H9 (cell line): ENCODE data around the gene ASAP3. TPM values are rescaled to one million over a fixed set of nuclear protein-coding genes. Genes with fewer than 3 reads are reported as not detected.

Experiments used
- DNase-seq: peaks from one replicate; pipeline ENCODE4 v3.0.0-alpha.2; 2017
- H2AFZ ChIP-seq: one replicate; pipeline ENCODE4 v1.6.1; 2013; ENCODE audit warnings: mild to moderate bottlenecking, low read length, control low read depth, moderate library complexity
- H2AK5ac ChIP-seq: 2 replicates; pipeline ENCODE4 v1.6.1; 2013; ENCODE audit warnings: low read length, control low read depth, mixed read lengths; ENCODE audit not compliant: insufficient read length
- H2BK120ac ChIP-seq: one replicate; pipeline ENCODE4 v1.6.1; 2013; ENCODE audit warnings: low read depth, mild to moderate bottlenecking, low read length, control low read depth, inconsistent platforms; ENCODE audit not compliant: poor library complexity, severe bottlenecking
- H2BK12ac ChIP-seq: 2 replicates; pipeline ENCODE4 v1.6.1; 2013; ENCODE audit warnings: low read length, control low read depth, mixed read lengths, low read depth; ENCODE audit not compliant: insufficient read length
- H2BK15ac ChIP-seq: 2 replicates; pipeline ENCODE4 v1.6.1; 2013; ENCODE audit warnings: low read depth, low read length, control low read depth
- H2BK20ac ChIP-seq: one replicate; pipeline ENCODE4 v1.6.1; 2013; ENCODE audit warnings: low read depth, mild to moderate bottlenecking, low read length, control low read depth, inconsistent platforms; ENCODE audit not compliant: poor library complexity, severe bottlenecking
- H2BK5ac ChIP-seq: 2 replicates; pipeline ENCODE4 v1.6.1; 2013; ENCODE audit warnings: low read length, control low read depth, mixed read lengths; ENCODE audit not compliant: insufficient read length
- H3K14ac ChIP-seq: 2 replicates; pipeline ENCODE4 v1.6.1; 2013; ENCODE audit warnings: low read length, control low read depth; ENCODE audit not compliant: insufficient read depth
- H3K18ac ChIP-seq: 2 replicates; pipeline ENCODE4 v1.6.1; 2013; ENCODE audit warnings: low read depth, mild to moderate bottlenecking, mixed read lengths, low read length, control low read depth; ENCODE audit not compliant: insufficient read length
- H3K23ac ChIP-seq: 2 replicates; pipeline ENCODE4 v1.6.1; 2013; ENCODE audit warnings: low read length, control low read depth, mixed read lengths, low read depth; ENCODE audit not compliant: insufficient read length
- H3K23me2 ChIP-seq: 2 replicates; pipeline ENCODE4 v1.6.1; 2013; ENCODE audit warnings: low read depth, mild to moderate bottlenecking, mixed read lengths, low read length, control low read depth; ENCODE audit not compliant: insufficient read length, poor library complexity, severe bottlenecking
- H3K27ac ChIP-seq: 2 replicates; pipeline ENCODE4 v1.5.1; 2013; ENCODE audit warnings: low read length, control low read depth, mixed read lengths, low read depth; ENCODE audit not compliant: insufficient read length
- H3K27me3 ChIP-seq: 2 replicates; pipeline ENCODE4 v1.6.1; 2013; ENCODE audit warnings: low read length, control low read depth, inconsistent platforms; ENCODE audit not compliant: insufficient read depth
- H3K4ac ChIP-seq: 2 replicates; pipeline ENCODE4 v1.6.1; 2013; ENCODE audit warnings: low read depth, mild to moderate bottlenecking, control low read depth, inconsistent platforms, low read length, moderate library complexity
- H3K4me1 ChIP-seq: 2 replicates; pipeline ENCODE4 v1.6.1; 2013; ENCODE audit warnings: low read length, control low read depth, inconsistent platforms; ENCODE audit not compliant: insufficient read depth
- H3K4me2 ChIP-seq: 2 replicates; pipeline ENCODE4 v1.6.1; 2013; ENCODE audit warnings: low read length, control low read depth, mixed read lengths; ENCODE audit not compliant: insufficient read length, insufficient read depth
- H3K56ac ChIP-seq: 2 replicates; pipeline ENCODE4 v1.6.1; 2013; ENCODE audit warnings: low read depth, mild to moderate bottlenecking, mixed read lengths, low read length, control low read depth; ENCODE audit not compliant: insufficient read length
- H3K79me1 ChIP-seq: 2 replicates; pipeline ENCODE4 v1.6.1; 2013; ENCODE audit warnings: low read depth, mild to moderate bottlenecking, moderate library complexity, low read length, control low read depth, inconsistent platforms; ENCODE audit not compliant: insufficient read depth, poor library complexity, severe bottlenecking
- H3K79me2 ChIP-seq: 2 replicates; pipeline ENCODE4 v1.6.1; 2013; ENCODE audit warnings: low read length, control low read depth, inconsistent platforms; ENCODE audit not compliant: insufficient read depth
- H3K9ac ChIP-seq: 2 replicates; pipeline ENCODE4 v1.6.1; 2013; ENCODE audit warnings: low read length, control low read depth, mixed read lengths; ENCODE audit not compliant: insufficient read length; ENCODE audit errors: extremely low read depth
- H3K9me3 ChIP-seq: one replicate; pipeline ENCODE4 v1.6.1; 2013; ENCODE audit warnings: low read depth, low read length, inconsistent platforms; ENCODE audit not compliant: control insufficient read depth
- H3T11ph ChIP-seq: one replicate; pipeline ENCODE4 v1.6.1; 2013; ENCODE audit warnings: mild to moderate bottlenecking, low read length, control low read depth, inconsistent platforms
- H4K20me1 ChIP-seq: one replicate; pipeline ENCODE4 v1.6.1; 2013; ENCODE audit not compliant: control insufficient read depth, insufficient read length, insufficient read depth
- H4K5ac ChIP-seq: 2 replicates; pipeline ENCODE4 v1.6.1; 2013; ENCODE audit warnings: low read depth, mild to moderate bottlenecking, mixed read lengths, low read length, control low read depth; ENCODE audit not compliant: insufficient read length
- H4K8ac ChIP-seq: replicated peaks from 2 replicates; pipeline ENCODE4 v1.6.1; 2013; ENCODE audit warnings: low read length, control low read depth, mixed read lengths, low read depth; ENCODE audit not compliant: insufficient read length
- H4K91ac ChIP-seq: 2 replicates; pipeline ENCODE4 v1.6.1; 2013; ENCODE audit warnings: low read depth, mild to moderate bottlenecking, moderate library complexity, mixed read lengths, low read length, control low read depth; ENCODE audit not compliant: insufficient read length
- H3K27ac Mint-ChIP-seq, 3 experiments: 2 replicates in 2 of 3; 3 replicates in 1 of 3; pipeline ENCODE4 v1.8.0; 2020 to 2021; ENCODE audit warnings: mixed read lengths in 3 of 3, mild to moderate bottlenecking in 1 of 3, moderate library complexity in 1 of 3
- H3K27me3 Mint-ChIP-seq: 2 replicates; pipeline ENCODE4 v1.8.0; 2021; ENCODE audit warnings: low read depth, mild to moderate bottlenecking, moderate library complexity, mixed read lengths
- H3K36me3 Mint-ChIP-seq, 3 experiments: 2 replicates in 2 of 3; 3 replicates in 1 of 3; pipeline ENCODE4 v1.8.0; 2020 to 2021; ENCODE audit warnings: low read depth in 3 of 3, mixed read lengths in 3 of 3; ENCODE audit not compliant: insufficient read depth in 1 of 3
- H3K4me1 Mint-ChIP-seq, 2 experiments: 2 replicates each; pipeline ENCODE4 v1.8.0; 2020; ENCODE audit warnings: mixed read lengths in 2 of 2
- H3K4me3 Mint-ChIP-seq, 2 experiments: 2 replicates in 1 of 2; 3 replicates in 1 of 2; pipeline ENCODE4 v1.8.0; 2020 to 2021; ENCODE audit warnings: mild to moderate bottlenecking in 2 of 2, mixed read lengths in 2 of 2, moderate library complexity in 1 of 2
- H3K9me3 Mint-ChIP-seq, 2 experiments: 2 replicates in 1 of 2; 3 replicates in 1 of 2; pipeline ENCODE4 v1.8.0; 2020; ENCODE audit warnings: mild to moderate bottlenecking in 2 of 2, mixed read lengths in 2 of 2, moderate library complexity in 1 of 2
- CTCF ChIP-seq: fragments of 200-600 bp; sonication (generic); conservative IDR thresholded peaks from 3 replicates; pipeline ENCODE4 v1.8.0; 2021; ENCODE audit warnings: antibody characterized with exemption, mild to moderate bottlenecking
- WGBS: extraction: QIAGEN DNeasy Blood & Tissue Kit; methylation state at CpG from one replicate; pipeline ENCODE4 v1.1.7; 2013; ENCODE audit warnings: missing lambda C conversion rate, low lambda C conversion rate, mixed read lengths; ENCODE audit not compliant: insufficient read length; ENCODE audit errors: extremely low coverage; 5-methylcytosine and 5-hydroxymethylcytosine counted together
- total RNA-seq: library from RNA; stranded (reverse); gene quantifications from 2 replicates; pipeline ENCODE4 v1.2.1, GENCODE V29; 2021

The ASAP3 gene
- total RNA-seq, 1 experiment from 2014 or later, result 26.7 TPM

- Histone ChIP-seq H4K8ac (no peak overlapping the region), H3K18ac (no peak overlapping the region), H2BK20ac (no peak overlapping the region), H3T11ph (no peak overlapping the region), H3K23ac (no peak overlapping the region), H3K9me3 (no peaks in the 10 kb centered on the region), H3K4ac (no peak overlapping the region), H3K56ac (no peak overlapping the region), H3K27me3 (no peaks in the 10 kb centered on the region), H2AK5ac (no peak overlapping the region), H2AFZ (no peak overlapping the region), H2BK120ac (no peak overlapping the region), H2BK15ac (no peak overlapping the region), H4K91ac (no peak overlapping the region), H3K14ac (no peak overlapping the region), H2BK5ac (no peak overlapping the region), H2BK12ac (no peak overlapping the region), H4K20me1 (no peaks in the 10 kb centered on the region), H4K5ac (no peak overlapping the region), H3K27ac (no peak overlapping the region), H3K4me2 (no peak overlapping the region), H3K23me2 (no peaks in the 10 kb centered on the region), H3K4me1 (no peaks in the 10 kb centered on the region), H3K9ac (no peak overlapping the region), H3K79me2 (no peaks in the 10 kb centered on the region), H3K79me1 (no peaks in the 10 kb centered on the region)
- DNase-seq, result peak; percentile 34
- Mint-ChIP-seq H3K4me1 (peaks cover 0 to 5% of the 10 kb centered on the region in 2 experiments; a peak in 2 of 4 replicates), H3K27ac (no peak overlapping the region), H3K9me3 (no peaks in the 10 kb centered on the region), H3K36me3 (peaks cover 30 to 46% (median 40%) of the 10 kb centered on the region in 3 experiments; a peak in 6 of 7 replicates), H3K27me3 (no peaks in the 10 kb centered on the region; the same call in none of the 2 replicates), H3K4me3 (no peak overlapping the region)
- no peak for TF ChIP-seq CTCF
- WGBS, result no CpG with 5 or more reads among the region's 13 CpGs
Measured at GRCh38 chr1:23437355-23437664, 46.7 kb downstream of the ASAP3 start.
